ENCODE results near the gene APOL4. TPM values are rescaled to one million over a fixed set of nuclear protein-coding genes. Genes with fewer than 3 reads are reported as not detected.

Gene APOL4
- polyA plus RNA-seq, 1 donor (not counting 4 experiments of a cell fraction or from before 2014, with no cell fraction given) = 0.08 TPM

DNA sequence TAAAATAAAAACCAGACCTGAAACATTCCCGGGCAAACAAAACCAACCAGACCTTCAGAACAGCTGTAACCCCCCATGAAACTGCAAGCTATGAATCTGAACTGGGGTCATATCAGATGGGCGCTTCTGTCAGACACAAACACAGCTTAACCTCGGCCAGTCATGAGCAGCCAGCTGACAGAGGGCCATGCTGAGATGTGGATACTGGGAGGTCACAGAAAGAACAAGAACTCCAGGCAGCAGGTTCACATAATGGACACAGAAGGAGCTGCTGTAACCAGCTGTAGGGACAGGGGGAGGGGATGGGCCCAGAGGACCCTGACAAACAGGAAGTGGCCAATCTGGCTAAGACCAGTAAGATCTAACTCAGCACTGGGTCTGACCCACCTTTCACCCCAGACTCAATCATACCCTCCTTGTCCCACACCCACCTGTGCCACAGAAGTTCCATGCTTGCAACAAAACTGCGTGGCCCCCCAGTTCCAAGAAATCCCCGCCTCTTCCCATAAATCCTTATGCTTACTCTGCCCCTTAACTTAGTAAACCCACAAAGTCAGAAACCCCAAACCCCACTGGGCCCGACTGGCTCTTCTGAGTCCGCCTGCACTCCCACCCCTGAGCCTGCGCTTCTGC is 4.0 kb downstream of the APOL4 start:
- Histone ChIP-seq H2AFZ (ENCODE audit: control insufficient read depth, low read length) (no peak overlapping the region), H3K79me2 (ENCODE audit: control insufficient read depth, insufficient read depth, low read length) (no peaks in the 10 kb centered on the region), H3K9me3 (ENCODE audit: control insufficient read depth, low read depth, low read length) (no peaks in the 10 kb centered on the region), H3K4me1 (ENCODE audit: control insufficient read depth, extremely low read depth, insufficient read depth, low read length) (peaks cover under 1% of the 10 kb centered on the region), H3K27me3 (ENCODE audit: control insufficient read depth, extremely low read depth, insufficient read depth, low read length) (peaks cover 8% of the 10 kb centered on the region), H3K4me3 (ENCODE audit: control insufficient read depth in 2 of 3, extremely low read depth in 1 of 3, insufficient read depth in 2 of 3, low read depth in 1 of 3, low read length in 3 of 3) (no peak overlapping the region), H3K9me1 (ENCODE audit: control insufficient read depth, extremely low read depth, insufficient read depth, low read length) (no peaks in the 10 kb centered on the region), H3K36me3 (ENCODE audit: control insufficient read depth in 2 of 2, extremely low read depth in 1 of 2, insufficient read depth in 2 of 2, low read length in 2 of 2) (no peaks in the 10 kb centered on the region), H3K9ac (ENCODE audit: control insufficient read depth, extremely low read depth, insufficient read depth, low read length) (no peak overlapping the region), H3K4me2 (ENCODE audit: control insufficient read depth, extremely low read depth, insufficient read depth, low read depth, low read length) (no peak overlapping the region), H3K27ac (ENCODE audit: control insufficient read depth, insufficient read depth, low read length) (no peak overlapping the region), H4K20me1 (ENCODE audit: control insufficient read depth, extremely low read depth, insufficient read depth, low read length) (no peaks in the 10 kb centered on the region)
- TF ChIP-seq EZH2 (IDR thresholded peaks at IDR 0.05; ENCODE audit: low read length) = no peak
- TF ChIP-seq, protein P1, sequence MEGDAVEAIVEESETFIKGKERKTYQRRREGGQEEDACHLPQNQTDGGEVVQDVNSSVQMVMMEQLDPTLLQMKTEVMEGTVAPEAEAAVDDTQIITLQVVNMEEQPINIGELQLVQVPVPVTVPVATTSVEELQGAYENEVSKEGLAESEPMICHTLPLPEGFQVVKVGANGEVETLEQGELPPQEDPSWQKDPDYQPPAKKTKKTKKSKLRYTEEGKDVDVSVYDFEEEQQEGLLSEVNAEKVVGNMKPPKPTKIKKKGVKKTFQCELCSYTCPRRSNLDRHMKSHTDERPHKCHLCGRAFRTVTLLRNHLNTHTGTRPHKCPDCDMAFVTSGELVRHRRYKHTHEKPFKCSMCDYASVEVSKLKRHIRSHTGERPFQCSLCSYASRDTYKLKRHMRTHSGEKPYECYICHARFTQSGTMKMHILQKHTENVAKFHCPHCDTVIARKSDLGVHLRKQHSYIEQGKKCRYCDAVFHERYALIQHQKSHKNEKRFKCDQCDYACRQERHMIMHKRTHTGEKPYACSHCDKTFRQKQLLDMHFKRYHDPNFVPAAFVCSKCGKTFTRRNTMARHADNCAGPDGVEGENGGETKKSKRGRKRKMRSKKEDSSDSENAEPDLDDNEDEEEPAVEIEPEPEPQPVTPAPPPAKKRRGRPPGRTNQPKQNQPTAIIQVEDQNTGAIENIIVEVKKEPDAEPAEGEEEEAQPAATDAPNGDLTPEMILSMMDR (optimal IDR thresholded peaks at IDR 0.05 in 1 of 3, IDR thresholded peaks at IDR 0.05 in 1 of 3, conservative IDR thresholded peaks at IDR 0.05 in 1 of 3; ENCODE audit: extremely low read depth in 1 of 3, insufficient read depth in 2 of 3, low read length in 3 of 3) = no peak
- no peak for FAIRE-seq
- dilution Hi-C loops (cut with MboI; ENCODE audit: extremely low pct_ligation_motif_present, low sequenced_read_pairs) = no loop called here
- no peak for DNase-seq (ENCODE audit: low read depth, low spot score)

DNA sequence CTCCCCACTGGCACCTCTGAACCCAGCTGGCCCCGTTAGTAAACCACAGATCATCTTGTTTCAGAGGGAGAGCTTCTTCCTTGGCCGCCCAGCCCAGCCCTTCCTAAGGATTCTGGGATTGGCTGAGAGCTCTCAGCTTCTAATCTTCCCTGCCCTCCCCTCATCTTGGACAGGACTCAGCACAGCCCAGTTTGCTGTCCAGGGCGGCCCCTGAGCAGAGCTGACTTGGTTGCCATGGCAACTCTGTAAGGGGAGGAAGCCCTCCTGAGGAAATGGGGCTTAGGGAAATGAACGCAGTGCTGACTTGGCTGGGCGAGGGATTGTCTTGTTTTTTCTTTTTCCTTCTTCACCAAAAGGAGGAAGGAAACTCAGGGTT is 4.6 kb downstream of the APOL4 start:
- H3K4me3 ChIP-seq (ENCODE audit: control insufficient read depth in 2 of 3, extremely low read depth in 1 of 3, insufficient read depth in 2 of 3, low read depth in 1 of 3, low read length in 3 of 3) = no peak overlapping the region
- no peaks in the 10 kb centered on the region for H3K9me3 ChIP-seq (ENCODE audit: control insufficient read depth, low read depth, low read length)
- no peaks in the 10 kb centered on the region for H3K36me3 ChIP-seq (ENCODE audit: control insufficient read depth in 2 of 2, extremely low read depth in 1 of 2, insufficient read depth in 2 of 2, low read length in 2 of 2)
- H2AFZ ChIP-seq (ENCODE audit: control insufficient read depth, low read length) = no peak overlapping the region
- H3K79me2 ChIP-seq (ENCODE audit: control insufficient read depth, insufficient read depth, low read length) = no peaks in the 10 kb centered on the region
- H3K27me3 ChIP-seq (ENCODE audit: control insufficient read depth, extremely low read depth, insufficient read depth, low read length) = peaks cover 8% of the 10 kb centered on the region
- H3K4me1 ChIP-seq (ENCODE audit: control insufficient read depth, extremely low read depth, insufficient read depth, low read length) = no peaks in the 10 kb centered on the region
- no peaks in the 10 kb centered on the region for H3K9me1 ChIP-seq (ENCODE audit: control insufficient read depth, extremely low read depth, insufficient read depth, low read length)
- DNase-seq (ENCODE audit: low read depth, low spot score) (no peak), FAIRE-seq (no peak)
- no peak overlapping the region for H3K27ac ChIP-seq (ENCODE audit: control insufficient read depth, insufficient read depth, low read length)
- no peak overlapping the region for H3K9ac ChIP-seq (ENCODE audit: control insufficient read depth, extremely low read depth, insufficient read depth, low read length)
- TF ChIP-seq, protein P1 (optimal IDR thresholded peaks at IDR 0.05 in 1 of 3, IDR thresholded peaks at IDR 0.05 in 1 of 3, conservative IDR thresholded peaks at IDR 0.05 in 1 of 3; ENCODE audit: extremely low read depth in 1 of 3, insufficient read depth in 2 of 3, low read length in 3 of 3) = no peak
- TF ChIP-seq EZH2 (IDR thresholded peaks at IDR 0.05; ENCODE audit: low read length) = no peak
- dilution Hi-C loops (cut with MboI; ENCODE audit: extremely low pct_ligation_motif_present, low sequenced_read_pairs) = no loop called here
- H4K20me1 ChIP-seq (ENCODE audit: control insufficient read depth, extremely low read depth, insufficient read depth, low read length) = no peaks in the 10 kb centered on the region
- no peak overlapping the region for H3K4me2 ChIP-seq (ENCODE audit: control insufficient read depth, extremely low read depth, insufficient read depth, low read depth, low read length)

Data from keratinocyte (primary cell).